ENCODE measurements around the gene HMGN4. TPM values are rescaled to one million over a fixed set of nuclear protein-coding genes. Genes with fewer than 3 reads are reported as not detected.

Gene HMGN4
- total RNA-seq, 1 donor from 2014 or later: 39.7 TPM

DNA sequence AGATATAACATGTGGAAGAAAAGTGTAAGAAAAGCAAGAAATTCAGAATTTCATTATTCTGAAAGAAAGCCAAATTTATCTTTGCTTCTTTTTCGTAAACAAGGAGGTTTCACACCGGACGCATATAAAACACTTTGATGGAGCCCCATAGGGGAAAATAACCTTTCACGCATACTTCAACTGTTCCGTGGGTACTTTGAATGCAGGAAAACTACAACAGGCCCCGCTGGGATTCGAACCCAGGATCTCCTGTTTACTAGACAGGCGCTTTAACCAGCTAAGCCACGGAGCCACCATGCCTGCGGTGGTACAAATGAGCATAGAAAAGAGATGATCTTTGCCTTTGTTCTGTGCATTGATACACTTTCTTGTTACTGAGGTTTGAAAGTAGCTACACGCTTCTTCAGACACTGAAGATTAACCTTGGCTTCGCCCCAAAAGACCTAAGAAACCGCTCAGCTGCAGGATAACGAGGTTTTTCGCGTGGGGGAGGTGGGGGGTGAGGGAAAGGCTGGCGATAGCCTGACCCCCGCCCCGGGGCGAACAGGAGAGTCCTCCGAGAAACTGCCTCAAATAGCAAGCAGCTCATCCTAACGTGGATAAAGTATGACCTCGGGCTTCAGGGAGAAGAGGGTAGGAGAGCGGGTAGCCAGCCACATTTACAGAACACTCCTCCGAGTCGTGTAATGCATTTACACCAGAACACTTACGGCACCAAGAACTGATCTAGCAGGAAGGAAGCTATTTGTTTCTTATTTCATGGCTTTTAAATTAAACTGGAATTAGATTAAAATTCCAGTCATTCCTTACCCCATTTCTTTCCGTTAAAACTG, 5.3 kb upstream of the HMGN4 start:
- Mint-ChIP-seq H3K4me3 (ENCODE audit: low read depth) (peak overlapping the region; percentile 98), H3K4me1 (ENCODE audit: low read depth) (peaks cover 16% of the 10 kb centered on the region), H3K9me3 (ENCODE audit: low read depth) (no peaks in the 10 kb centered on the region), H3K27me3 (no peaks in the 10 kb centered on the region), H3K36me3 (ENCODE audit: insufficient read depth) (no peaks in the 10 kb centered on the region), H3K27ac (peak overlapping the region; percentile 99)
- DNase-seq (ENCODE audit: low spot score, unreplicated experiment): peak; percentile 88
- TF ChIP-seq, protein P1, sequence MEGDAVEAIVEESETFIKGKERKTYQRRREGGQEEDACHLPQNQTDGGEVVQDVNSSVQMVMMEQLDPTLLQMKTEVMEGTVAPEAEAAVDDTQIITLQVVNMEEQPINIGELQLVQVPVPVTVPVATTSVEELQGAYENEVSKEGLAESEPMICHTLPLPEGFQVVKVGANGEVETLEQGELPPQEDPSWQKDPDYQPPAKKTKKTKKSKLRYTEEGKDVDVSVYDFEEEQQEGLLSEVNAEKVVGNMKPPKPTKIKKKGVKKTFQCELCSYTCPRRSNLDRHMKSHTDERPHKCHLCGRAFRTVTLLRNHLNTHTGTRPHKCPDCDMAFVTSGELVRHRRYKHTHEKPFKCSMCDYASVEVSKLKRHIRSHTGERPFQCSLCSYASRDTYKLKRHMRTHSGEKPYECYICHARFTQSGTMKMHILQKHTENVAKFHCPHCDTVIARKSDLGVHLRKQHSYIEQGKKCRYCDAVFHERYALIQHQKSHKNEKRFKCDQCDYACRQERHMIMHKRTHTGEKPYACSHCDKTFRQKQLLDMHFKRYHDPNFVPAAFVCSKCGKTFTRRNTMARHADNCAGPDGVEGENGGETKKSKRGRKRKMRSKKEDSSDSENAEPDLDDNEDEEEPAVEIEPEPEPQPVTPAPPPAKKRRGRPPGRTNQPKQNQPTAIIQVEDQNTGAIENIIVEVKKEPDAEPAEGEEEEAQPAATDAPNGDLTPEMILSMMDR (IDR thresholded peaks at IDR 0.05; ENCODE audit: unreplicated experiment): no peak

DNA sequence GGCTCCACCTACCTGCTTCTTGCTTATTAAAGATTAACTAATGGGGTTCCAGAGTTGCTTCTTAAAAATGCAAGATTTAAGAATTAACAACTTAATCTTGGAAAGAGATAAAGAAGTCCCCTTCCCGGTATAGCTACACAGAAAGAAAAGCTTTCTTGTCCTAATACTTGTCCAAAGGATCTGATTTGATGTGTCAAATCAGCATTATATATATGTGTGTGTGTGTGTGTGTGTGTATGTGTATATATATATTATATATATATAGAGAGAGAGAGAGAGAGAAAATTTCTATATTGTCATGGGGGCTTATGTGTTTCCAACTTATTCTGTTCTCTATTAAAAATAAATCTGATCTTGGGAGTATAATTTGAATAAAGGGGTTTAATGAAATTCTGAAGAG, 4.6 kb upstream of the HMGN4 start:
- peak overlapping the region; percentile 98 for H3K4me3 Mint-ChIP-seq (ENCODE audit: low read depth)
- DNase-seq (ENCODE audit: low spot score, unreplicated experiment): no peak
- H3K27me3 Mint-ChIP-seq: no peaks in the 10 kb centered on the region
- TF ChIP-seq, protein P1 (IDR thresholded peaks at IDR 0.05; ENCODE audit: unreplicated experiment): no peak
- H3K36me3 Mint-ChIP-seq (ENCODE audit: insufficient read depth): no peaks in the 10 kb centered on the region
- peak overlapping the region; percentile 99 for H3K27ac Mint-ChIP-seq
- H3K4me1 Mint-ChIP-seq (ENCODE audit: low read depth): peaks cover 16% of the 10 kb centered on the region
- H3K9me3 Mint-ChIP-seq (ENCODE audit: low read depth): no peaks in the 10 kb centered on the region

DNA sequence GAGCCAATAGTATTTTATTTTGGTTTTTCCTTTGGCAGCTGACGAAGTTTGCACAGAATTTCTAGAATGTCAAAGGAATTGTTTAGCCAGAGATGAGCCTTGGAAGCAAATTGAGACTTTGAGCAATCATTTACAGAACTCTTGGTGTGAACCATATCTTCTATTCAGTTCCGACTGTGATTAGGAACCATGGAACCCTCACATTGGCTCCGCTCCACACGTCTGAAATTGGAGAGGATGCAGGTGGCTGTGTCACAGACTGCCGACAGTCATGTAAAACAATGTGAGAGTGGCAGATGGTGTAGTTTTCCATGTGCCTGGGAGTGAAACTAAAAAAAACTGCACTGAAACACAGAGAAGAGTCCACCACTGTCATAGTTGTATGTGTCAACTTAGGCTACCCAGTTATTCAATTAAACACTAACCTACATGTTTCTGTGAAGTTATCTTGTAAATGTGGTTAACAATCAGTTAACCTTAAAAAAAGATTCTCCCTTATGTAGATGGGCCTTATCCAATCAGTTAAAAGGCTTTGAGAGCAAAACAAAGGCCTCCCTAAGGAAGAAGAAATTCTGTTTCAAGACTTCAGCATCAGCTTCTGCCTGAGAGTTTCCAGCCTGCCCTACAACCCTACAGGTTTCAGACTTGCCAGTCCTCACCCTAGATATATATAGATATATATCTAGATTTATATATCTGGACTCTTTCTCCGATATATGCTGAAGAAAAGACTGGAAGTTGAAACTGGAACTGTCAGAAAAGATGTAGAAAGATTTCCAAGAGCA, 3.3 kb upstream of the HMGN4 start:
- H3K27me3 Mint-ChIP-seq: no peaks in the 10 kb centered on the region
- H3K36me3 Mint-ChIP-seq (ENCODE audit: insufficient read depth): no peaks in the 10 kb centered on the region
- H3K4me3 Mint-ChIP-seq (ENCODE audit: low read depth): peak overlapping the region; percentile 20
- H3K27ac Mint-ChIP-seq: peak overlapping the region; percentile 65
- TF ChIP-seq, protein P1 (IDR thresholded peaks at IDR 0.05; ENCODE audit: unreplicated experiment): no peak
- peaks cover 22% of the 10 kb centered on the region for H3K4me1 Mint-ChIP-seq (ENCODE audit: low read depth)
- DNase-seq (ENCODE audit: low spot score, unreplicated experiment): no peak
- H3K9me3 Mint-ChIP-seq (ENCODE audit: low read depth): no peaks in the 10 kb centered on the region

DNA sequence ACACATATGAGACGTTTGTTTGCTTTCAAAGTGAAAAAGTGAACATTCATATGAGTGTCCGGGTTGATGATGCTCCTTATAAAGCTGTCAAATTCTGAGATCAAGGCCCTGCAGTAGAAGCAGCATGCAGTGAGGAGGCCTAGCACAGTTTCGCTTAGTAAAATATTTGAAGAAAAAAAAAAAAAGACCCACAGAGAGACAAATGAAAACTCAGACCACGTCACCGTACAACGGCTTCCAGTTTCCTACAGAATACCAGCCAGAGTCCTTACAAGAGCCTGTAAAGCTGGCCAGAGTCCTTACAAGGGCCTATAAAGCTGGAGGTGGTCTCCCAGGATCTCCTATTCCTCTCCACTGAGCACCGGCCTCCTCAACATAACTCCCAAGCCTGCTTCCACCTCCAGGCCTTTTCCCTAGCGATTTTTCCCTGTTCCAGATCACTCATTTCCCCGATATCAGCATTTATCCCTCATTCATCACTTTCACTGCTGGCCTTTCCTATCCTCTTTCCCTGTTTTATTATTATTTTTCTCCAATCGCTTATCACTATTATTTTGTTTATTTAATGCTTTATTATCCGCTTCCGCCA, 1.5 kb upstream of the HMGN4 start:
- H3K27ac Mint-ChIP-seq: peak overlapping the region; percentile 98
- H3K9me3 Mint-ChIP-seq (ENCODE audit: low read depth): no peaks in the 10 kb centered on the region
- no peak for DNase-seq (ENCODE audit: low spot score, unreplicated experiment)
- H3K27me3 Mint-ChIP-seq: no peaks in the 10 kb centered on the region
- TF ChIP-seq, protein P1 (IDR thresholded peaks at IDR 0.05; ENCODE audit: unreplicated experiment): no peak
- H3K36me3 Mint-ChIP-seq (ENCODE audit: insufficient read depth): peaks cover 6% of the 10 kb centered on the region
- H3K4me3 Mint-ChIP-seq (ENCODE audit: low read depth): peak overlapping the region; percentile 88
- peaks cover 22% of the 10 kb centered on the region for H3K4me1 Mint-ChIP-seq (ENCODE audit: low read depth)

Data from progenitor cell of endocrine pancreas (in vitro differentiated cells).